IPS DF 6.9 (cell line): ENCODE results near the gene MYCL.

Experiments used
- DNase-seq: peaks from one replicate; pipeline ENCODE4 v3.0.0-alpha.2; 2013; ENCODE audit warnings: low read depth, low spot score
- H3K27ac ChIP-seq: one replicate; pipeline ENCODE4 v1.5.1; 2013; ENCODE audit warnings: low read length, control low read depth
- H3K27me3 ChIP-seq: 2 replicates; pipeline ENCODE4 v1.6.1; 2013; ENCODE audit warnings: mild to moderate bottlenecking, low read length; ENCODE audit not compliant: control insufficient read depth, insufficient read depth
- H3K36me3 ChIP-seq: 2 replicates; pipeline ENCODE4 v1.6.1; 2013; ENCODE audit warnings: low read length; ENCODE audit not compliant: control insufficient read depth, insufficient read depth
- H3K4me1 ChIP-seq: 2 replicates; pipeline ENCODE4 v1.6.1; 2013; ENCODE audit warnings: low read length; ENCODE audit not compliant: control insufficient read depth, insufficient read depth
- H3K4me3 ChIP-seq: 2 replicates; pipeline ENCODE4 v1.5.1; 2013; ENCODE audit warnings: mild to moderate bottlenecking, low read length
- H3K9me3 ChIP-seq: 2 replicates; pipeline ENCODE4 v1.6.1; 2013; ENCODE audit warnings: low read length, inconsistent platforms; ENCODE audit not compliant: control insufficient read depth, insufficient read depth
- WGBS: extraction: QIAGEN DNeasy Blood & Tissue Kit; methylation state at CpG from one replicate; pipeline ENCODE4 v1.1.7; 2013; ENCODE audit warnings: mixed read lengths, missing lambda C conversion rate; ENCODE audit not compliant: insufficient read length, insufficient coverage; 5-methylcytosine and 5-hydroxymethylcytosine counted together

Gene MYCL

DNA sequence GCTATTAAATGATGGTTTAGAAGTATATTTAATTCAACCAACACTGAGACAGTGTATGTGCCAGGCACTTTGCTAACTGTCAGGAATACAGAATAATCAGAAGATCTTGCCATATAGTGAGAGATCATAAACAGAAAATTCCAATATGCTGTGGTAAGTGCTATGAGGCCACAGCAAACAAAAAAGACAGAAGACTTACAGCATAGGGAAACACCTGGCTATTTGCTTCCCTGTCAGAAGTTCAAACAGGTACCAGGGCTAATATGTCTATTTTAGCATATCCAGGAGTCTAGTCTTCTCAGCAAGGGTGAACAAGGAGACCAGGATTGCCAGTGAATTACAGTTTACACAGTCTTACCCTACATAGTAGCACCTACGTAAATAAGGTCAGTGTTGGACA, 48.8 kb downstream of the MYCL start:
- H3K4me3 ChIP-seq, result no peak overlapping the region
- no peaks in the 10 kb centered on the region for H3K27me3 ChIP-seq
- DNase-seq, result no peak
- WGBS, result no CpG with 5 or more reads among the region's 1 CpG
- no peaks in the 10 kb centered on the region for H3K4me1 ChIP-seq
- peaks cover 2% of the 10 kb centered on the region; the same call in 1 of the 2 replicates for H3K36me3 ChIP-seq
- H3K9me3 ChIP-seq, result no peaks in the 10 kb centered on the region
- H3K27ac ChIP-seq, result no peak overlapping the region

DNA sequence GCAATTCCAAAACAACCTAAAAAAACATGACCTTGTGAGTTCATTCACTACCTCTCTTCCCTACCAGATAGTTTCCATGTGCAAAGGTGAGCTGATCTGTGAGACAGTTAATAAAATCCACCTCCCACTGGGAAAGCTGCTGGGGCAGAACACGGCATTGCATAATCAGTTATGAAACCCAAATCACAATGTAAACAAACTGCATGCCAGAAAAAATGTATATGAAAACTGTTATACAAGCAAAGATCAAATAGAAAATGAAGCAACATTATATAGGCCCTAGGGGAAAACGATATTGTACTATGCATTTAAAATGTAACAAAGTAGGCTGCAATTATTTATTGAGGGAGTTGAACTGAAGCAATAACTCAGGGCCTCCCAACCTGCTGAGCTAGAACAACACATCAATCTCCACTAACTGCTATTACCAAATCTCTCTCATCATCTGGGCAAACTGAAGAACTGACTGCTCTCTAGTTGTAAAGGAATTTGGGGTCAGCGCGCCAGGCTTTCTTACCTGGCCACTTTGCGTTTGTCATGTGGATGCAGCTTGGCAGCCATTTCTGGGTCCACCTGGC, 49.4 kb downstream of the MYCL start:
- Histone ChIP-seq H3K36me3 (peaks cover 5% of the 10 kb centered on the region; the same call in 1 of the 2 replicates), H3K27me3 (no peaks in the 10 kb centered on the region), H3K4me1 (no peaks in the 10 kb centered on the region), H3K27ac (no peak overlapping the region), H3K4me3 (no peak overlapping the region), H3K9me3 (no peaks in the 10 kb centered on the region)
- no peak for DNase-seq
- no CpG with 5 or more reads among the region's 5 CpGs for WGBS

DNA sequence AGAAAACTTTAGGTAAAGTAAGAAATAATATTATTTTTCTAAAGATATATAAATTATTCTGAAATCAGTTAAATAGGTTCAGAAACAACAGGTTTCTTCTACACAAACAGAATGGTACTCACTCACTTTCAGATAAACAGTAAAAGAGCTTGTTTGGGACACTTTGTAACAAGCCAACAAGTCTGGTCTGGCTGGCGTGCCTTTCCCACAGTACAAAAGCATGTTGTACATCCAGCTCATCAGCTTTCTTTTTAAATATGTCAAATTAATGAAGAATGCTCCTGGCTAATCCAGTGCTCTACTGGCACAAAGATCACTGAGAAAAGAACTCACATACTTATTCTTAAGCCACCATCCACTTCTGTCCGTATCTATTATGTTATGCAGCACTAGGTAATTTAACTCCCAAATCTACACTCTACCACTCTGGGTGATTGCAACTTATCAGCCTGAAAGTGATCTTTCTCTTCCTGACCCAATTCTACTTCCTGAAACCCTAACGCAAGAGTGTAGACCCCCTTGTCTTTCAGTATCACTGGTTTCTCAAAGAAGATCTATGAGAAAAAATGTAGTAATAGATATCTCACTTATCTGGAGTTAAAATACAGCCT, 51.0 kb downstream of the MYCL start:
- Histone ChIP-seq H3K27me3 (no peaks in the 10 kb centered on the region), H3K36me3 (peaks cover 4% of the 10 kb centered on the region; the same call in 1 of the 2 replicates), H3K4me1 (no peaks in the 10 kb centered on the region), H3K4me3 (no peak overlapping the region), H3K9me3 (no peaks in the 10 kb centered on the region), H3K27ac (no peak overlapping the region)
- DNase-seq, result no peak
- no CpG with 5 or more reads among the region's 3 CpGs for WGBS

DNA sequence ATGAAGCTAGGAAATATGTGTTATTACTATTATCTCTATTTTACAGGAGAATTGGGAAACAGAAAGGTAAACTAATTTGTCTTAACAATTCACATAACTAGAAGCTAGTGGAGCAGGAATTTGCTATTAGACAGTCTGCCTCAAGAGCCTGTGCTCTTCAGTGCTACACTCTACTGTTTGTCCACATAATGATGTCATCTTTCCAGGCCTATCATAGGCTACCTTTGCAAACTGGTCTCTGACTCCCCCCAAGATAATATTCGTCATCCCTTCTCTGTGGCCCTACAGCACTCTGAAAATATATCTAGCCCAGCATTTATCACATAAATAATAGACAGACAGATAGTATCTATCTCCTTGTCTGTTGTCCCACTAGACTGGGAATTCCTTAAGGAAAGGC, 52.5 kb downstream of the MYCL start:
- H3K36me3 ChIP-seq, result peaks cover 4% of the 10 kb centered on the region; the same call in 1 of the 2 replicates
- WGBS, result no CpG with 5 or more reads among the region's 1 CpG

DNA sequence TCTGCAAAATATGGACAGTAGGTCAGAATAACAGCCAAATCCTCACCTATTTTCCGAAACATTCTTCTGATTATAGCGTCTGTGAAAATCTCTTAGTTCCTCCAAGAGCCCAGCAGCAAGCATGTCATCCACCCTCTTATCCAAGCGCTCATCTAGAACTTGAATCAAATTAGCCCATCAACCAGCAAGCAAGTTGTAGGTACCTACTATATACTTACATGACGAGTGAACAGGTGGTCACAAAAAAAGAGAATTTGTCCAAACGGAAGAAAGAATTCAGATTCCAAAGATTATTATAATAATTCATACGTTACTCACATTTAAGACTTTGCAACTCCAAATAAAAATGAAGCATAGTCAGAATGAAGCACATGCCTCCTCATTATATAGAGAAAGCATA, 53.8 kb downstream of the MYCL start:
- H3K9me3 ChIP-seq, result no peaks in the 10 kb centered on the region
- WGBS, result no CpG with 5 or more reads among the region's 6 CpGs
- H3K27me3 ChIP-seq, result no peaks in the 10 kb centered on the region
- peaks cover 10% of the 10 kb centered on the region; the same call in 1 of the 2 replicates for H3K36me3 ChIP-seq
- H3K27ac ChIP-seq, result no peak overlapping the region
- H3K4me1 ChIP-seq, result no peaks in the 10 kb centered on the region
- no peak for DNase-seq
- H3K4me3 ChIP-seq, result no peak overlapping the region

More for the DNA sequence above, 52.5 kb downstream of the MYCL start:
- Histone ChIP-seq H3K27me3 (no peaks in the 10 kb centered on the region), H3K9me3 (no peaks in the 10 kb centered on the region), H3K4me3 (no peak overlapping the region), H3K27ac (no peak overlapping the region), H3K4me1 (no peaks in the 10 kb centered on the region)
- DNase-seq, result no peak

DNA sequence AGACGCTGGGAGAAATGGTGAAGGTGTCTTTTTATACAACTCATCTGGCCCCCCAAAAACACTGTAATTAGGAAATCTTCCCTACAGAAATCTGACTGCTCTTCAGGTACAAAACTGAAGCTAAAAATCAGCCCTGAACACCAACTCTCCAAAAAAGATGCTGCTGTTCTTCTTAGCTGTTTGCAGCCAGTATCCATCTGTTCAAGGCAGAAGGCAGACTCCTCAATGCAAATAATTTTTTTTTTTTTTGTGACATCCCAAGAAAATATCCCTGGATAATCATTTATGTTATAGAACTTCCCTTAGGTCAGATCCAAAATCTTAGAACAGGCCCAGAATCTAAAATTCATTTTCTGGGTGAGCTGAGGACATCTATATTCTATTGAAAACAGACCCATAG, 54.9 kb downstream of the MYCL start:
- WGBS, result no CpG with 5 or more reads among the region's 1 CpG
- no peaks in the 10 kb centered on the region for H3K4me1 ChIP-seq
- H3K36me3 ChIP-seq, result peaks cover 12% of the 10 kb centered on the region; the same call in 1 of the 2 replicates
- H3K9me3 ChIP-seq, result no peaks in the 10 kb centered on the region
- no peak overlapping the region for H3K27ac ChIP-seq
- H3K27me3 ChIP-seq, result no peaks in the 10 kb centered on the region
- no peak for DNase-seq
- H3K4me3 ChIP-seq, result no peak overlapping the region

DNA sequence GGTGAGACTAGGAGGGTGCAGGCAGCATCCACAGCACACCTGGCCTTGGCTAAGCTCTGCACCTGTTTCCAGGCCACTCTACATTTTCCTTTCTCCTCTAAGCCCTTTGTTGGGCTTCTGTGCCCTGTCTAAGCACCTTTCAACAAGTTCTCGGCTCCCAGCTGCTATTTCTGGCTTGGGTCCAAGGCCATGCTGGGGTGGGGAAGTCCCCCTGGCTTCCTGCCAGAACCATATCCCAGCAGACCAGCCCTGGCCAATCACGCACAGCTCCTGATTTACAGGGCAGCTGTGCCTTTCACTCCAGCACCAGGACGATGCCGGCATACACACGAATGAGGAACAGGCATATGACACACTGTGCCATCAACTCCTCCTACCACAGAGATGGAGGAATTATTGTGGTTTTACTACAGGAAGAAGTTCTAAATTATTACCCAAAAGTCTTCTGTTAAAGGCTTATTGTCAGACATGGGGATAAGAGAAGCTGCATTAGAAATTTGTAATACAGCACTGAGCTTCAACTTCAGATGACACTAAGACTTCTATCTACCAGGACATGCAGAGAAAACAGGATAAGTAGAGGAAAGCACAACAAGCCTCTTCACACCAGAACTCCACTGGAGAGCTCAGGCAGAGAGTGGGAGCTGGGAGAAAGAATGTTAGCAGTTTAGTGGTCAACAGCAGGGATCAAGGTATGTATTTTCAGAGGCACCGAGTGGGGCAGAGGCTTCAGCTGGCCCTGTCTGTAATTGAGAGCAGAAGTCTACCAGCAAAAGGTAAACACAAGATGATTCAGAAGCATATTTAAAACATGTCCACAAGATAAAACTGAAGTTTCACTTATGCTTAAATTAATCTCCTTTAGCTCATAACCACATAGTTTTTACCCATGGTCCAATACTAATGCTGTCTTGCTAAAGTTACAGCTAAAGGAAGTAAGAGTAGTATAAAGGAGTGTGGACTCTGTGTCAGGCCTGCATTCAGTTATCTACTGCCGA, 55.8 kb downstream of the MYCL start:
- Histone ChIP-seq H3K27me3 (no peaks in the 10 kb centered on the region), H3K9me3 (no peaks in the 10 kb centered on the region), H3K4me3 (no peak overlapping the region), H3K36me3 (peaks cover 12% of the 10 kb centered on the region; the same call in 1 of the 2 replicates), H3K27ac (no peak overlapping the region), H3K4me1 (no peaks in the 10 kb centered on the region)
- DNase-seq, result no peak
- no CpG with 5 or more reads among the region's 7 CpGs for WGBS
